GM19455 (cell line): Measurements from ENCODE around the gene TMEM256.

ENCODE experiments used
- ATAC-seq: cut with Tn5 transposase; IDR thresholded peaks from one replicate; pipeline ENCODE4 v1.9.1; 2021; ENCODE audit not compliant: unreplicated experiment

The TMEM256 gene

DNA sequence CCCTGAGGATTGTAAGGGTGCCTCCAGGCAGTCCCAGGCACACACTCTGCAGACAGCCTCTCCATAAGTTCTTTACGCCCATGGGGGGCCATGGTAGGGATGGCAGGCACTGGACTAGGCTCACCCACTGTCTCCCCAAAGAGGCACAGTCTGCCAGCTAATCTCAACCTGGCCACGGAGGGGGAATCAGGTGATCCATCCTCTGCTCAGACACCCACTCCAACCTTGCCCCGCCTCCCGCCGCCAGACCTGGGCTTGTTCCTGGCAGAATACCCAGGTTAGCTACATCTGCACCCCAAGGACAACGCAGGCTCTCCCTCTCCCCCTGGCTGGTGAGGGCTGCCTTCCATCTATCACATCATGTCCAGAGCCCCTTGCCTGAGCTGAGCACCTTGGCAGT lies 5.0 kb upstream of the TMEM256 start:
- ATAC-seq: no peak

- ATAC-seq: no peak
These were observed 4.4 kb upstream of the TMEM256 start for GRCh38 chr17:7408252-7408727.

DNA sequence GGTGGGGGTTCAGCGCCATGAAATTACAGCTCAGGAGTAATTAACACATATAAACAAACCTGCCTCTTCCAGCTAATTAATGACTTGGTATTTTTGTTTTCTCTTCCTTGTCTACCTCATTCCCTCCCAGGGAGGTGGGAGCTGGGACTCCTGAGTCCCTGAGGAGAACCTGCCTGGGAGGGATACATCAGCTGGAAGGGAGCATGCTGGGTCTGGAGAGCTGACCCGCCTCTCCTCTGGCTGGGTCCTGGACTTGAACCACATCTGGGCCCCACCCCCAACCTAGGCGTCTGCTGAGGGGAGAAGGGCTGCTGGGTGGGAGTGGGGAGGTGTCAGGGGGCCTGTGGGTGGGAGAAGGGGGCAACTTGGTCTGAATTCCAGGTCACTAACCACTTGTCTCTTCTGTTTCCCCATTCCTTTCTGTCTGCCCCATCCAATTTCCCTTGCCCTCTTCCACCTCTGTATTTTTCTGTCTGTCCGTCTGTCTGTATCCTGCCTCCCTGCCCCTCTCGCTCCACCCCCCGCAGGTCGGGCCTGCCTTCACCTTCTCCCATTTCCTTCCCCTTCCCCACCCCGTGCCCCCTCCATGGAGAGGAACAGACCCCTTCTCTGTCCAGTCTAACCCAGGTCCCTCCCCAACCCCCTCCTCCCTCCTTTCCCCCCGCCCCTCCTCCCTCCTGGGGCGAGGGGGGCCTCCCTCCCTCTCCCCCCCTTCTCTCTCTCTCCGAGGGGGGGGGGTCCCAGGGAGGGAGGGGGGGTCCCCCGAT lies 3.8 kb upstream of the TMEM256 start, which contains the start of gene NLGN2:
Gene NLGN2 (plus strand): TSS at position 361 of the 767 bp plus-strand sequence. CDS start 411 bp downstream, outside the sequence.
- ATAC-seq: no peak

DNA sequence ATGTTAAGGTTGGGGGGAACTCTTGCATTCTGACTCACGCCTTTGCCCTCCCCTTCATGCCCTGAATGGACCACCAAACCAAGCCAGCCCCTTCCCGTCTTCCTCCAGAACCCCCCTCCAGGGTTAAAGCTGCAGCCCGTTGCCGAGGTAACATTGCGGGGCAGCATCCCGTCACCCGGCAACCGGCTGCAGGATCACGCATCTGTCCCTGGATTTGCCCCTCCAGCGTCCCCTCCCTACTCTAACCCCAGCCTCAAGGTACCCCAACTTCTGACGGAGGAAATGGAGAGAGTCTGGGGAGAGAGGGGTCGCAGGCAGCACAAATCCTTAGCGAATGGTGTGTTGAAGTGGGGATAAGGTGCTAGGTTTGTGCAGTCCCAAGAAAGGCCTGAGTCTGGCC lies 3.2 kb upstream of the TMEM256 start:
- no peak for ATAC-seq

GRCh38 chr17:7406235-7406825 lies 2.4 kb upstream of the TMEM256 start:
- no peak for ATAC-seq

DNA sequence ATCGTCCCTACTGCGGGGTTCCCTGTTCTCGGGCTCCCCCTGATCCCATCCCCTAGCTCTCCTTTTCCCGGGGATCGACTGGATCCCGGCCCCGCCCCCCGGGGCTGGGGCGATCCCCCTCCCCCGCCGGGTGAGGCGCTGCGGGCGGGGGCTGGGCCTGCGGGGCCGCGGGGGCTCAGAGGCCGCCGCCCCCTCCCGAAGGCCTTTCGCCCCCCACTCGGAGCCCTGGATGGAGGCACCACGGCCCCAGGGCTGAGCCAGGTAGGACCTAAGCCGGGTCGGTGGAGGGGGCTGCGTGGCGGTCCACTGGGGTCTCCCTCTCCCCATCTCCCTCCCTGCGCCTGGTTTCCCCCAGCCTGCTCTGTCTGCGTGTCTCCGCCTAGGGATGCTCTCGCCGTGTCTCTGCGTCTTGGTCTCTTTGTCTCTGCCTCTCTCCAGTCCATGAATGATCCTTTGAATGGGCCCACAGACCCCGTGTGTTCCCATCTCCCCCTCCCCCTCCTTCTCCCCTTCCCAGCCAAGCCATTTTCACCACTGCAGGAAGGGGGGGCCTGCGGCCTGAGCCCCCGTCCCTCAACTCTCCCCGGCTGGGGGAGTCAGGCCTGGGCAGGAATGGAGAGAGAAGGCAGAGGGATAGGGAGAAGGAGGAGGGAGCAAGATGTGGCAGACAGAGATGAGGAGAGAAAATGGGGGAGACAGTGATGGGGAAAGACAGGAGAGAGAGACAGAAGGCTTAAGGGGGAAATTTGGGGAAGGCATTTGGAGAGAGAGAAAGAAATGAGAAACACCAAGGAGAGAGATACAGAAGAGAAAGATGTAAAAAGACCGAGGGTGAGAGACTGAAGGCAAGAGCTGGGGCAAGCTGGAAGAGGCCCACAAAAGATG lies 1.7 kb upstream of the TMEM256 start:
- ATAC-seq: no peak

DNA sequence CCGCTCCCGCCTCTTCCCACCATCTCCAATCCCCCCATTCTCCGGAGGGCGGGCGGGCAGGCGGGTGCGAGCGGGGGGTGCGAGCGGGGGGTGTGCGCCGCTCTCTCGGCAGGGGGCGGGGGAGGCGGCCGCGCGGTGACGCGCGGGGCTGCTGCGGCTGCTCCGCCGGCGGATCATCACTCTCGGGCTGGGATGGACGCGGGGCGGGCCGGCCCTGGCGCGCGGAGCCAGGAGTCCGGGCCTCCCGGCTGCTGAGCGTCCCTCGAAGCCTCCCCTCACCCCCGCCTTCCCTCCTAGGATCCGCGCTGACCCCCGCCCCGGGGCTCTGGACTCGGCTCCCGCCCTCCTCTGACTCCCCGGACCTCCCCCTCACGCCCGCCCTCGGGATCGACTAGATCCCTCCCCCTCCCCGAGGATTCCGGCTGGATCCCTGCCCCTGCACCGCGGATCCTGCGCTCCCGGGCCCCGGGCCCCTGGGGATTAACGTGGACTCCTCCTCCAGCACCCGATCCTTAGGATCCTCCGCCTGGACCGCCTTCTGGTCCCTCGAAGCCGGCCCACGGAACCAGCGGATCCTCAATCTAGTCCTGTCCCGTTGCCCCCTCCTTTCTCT lies 946 bp upstream of the TMEM256 start:
- ATAC-seq: no peak

DNA sequence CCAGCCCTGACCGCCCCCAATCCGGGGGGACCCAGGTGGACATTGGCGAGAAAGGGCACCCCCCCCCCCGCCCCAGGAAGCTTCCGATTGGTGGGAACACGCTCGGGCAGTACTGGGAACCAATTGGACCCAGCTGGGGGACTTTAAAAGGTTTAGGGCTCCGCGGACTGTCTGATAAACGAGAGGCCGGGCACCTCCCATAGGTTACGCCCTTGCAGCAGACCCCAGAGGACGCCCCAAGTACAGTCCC lies 245 bp downstream of the TMEM256 start:
- peak; percentile 17 for ATAC-seq

DNA sequence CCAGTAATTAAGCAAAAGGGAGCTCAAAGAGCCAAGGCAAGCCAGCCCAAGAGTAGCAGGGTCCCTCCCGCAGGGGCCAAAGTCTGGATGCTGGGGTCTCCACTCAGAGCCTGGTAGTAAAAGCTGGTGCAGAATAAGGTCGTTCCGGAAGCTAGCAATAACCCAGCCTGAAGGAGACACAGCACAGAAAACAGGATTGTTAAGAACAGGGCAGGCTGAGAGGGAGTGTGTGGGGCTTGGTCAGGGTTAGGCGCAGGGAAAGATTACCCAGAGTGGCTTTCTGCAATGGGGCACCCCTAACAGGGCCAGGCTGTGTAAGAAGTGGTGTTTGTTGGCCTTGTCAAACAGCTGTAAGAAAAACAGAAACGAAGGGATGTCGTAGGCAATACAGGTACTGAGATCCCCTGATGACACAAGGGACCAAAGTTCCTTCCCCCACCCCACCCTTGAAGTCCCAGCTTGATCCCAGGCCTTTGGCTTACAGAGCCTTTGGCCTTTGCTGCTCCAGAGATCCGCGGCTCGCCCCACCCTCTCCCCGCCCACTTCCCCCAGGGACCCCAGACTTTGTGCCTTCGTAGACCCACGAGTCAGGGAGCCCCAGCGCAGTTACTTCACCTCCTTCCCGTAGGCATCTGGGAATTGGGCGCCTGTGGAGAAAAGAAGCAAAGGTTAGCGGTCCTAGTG lies 712 bp downstream of the TMEM256 start:
- ATAC-seq: no peak

DNA sequence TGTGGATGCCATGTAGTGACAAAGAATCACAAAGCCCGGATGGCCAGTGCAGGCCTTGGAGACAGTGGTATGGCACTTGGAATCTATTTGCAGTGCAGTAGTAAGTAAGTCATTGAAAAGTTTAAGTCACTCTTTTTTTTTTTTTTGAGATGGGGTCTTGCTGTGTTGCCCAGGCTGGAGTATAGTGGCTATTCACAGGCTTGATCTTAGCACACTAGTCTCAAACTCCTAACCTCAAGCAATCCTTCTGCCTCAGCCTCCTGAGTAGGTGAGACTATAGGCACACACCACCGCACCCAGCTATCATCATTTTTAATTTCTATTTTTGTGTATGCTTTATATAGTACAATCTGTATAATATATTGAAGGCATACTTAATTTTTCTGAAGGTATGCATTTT lies 5.3 kb downstream of the TMEM256 start:
- ATAC-seq: no peak

DNA sequence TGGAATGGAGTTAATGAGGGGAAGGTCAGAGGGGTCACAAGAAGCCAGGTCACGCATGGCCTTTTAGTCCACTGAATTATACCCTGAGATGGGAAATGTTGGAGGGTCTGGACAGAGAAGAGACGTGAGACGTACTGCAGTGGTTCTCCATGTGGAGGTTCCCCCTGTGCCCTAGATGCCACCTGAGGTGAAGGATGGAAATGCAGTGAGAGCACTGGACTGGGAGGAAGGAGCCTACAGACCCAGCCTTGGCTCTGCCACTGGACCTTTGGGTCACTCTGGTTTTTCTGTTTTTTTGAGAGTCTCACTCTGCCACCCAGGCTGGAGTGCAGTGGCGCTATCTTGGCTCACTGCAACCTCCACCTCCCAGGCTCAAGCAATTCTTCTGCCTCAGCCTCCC lies 7.8 kb downstream of the TMEM256 start:
- no peak for ATAC-seq

DNA sequence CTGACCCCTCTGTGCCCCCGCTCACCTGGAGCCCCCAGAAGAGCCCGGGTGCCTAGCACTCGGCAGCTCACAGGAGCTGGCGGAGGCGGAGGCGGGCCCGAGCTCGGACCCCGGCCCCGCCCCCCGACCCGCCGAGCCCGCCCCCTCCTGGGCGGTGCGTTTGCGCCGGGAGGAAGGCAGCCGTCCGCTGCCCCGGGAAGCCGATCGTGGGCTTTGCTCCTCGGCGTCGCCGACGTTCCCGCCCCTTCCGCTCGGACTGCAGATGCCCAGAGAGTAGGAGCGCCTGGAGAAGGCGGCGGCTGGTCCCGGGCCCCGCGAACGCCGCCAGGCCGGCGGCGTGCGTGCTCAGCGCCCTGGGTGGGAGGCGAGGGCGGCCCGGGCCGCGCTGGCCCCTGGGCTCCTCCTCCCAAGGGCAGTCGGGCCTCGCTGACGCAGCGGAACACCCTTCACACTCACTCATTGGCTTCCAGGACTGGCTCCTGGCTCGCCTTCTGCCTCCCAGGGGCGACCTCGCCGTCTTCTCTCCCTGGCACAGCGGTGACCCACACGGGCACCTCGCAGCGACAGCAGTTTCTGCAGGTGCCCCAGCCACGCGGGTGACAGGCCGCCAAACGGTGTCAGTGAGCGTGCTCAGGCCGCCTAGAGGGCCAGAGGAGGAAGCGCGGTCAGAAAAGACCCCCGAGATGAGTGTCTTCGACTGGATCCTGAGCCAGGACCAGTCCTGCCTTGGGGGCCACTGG lies 9.3 kb downstream of the TMEM256 start, which contains the start of gene PLSCR3:
Gene PLSCR3 (minus strand): TSS at position 74 of the 740 bp plus-strand sequence. CDS start 415 bp downstream, outside the sequence.
- ATAC-seq: peak; percentile 74

- peak; percentile 37 for ATAC-seq
These were observed 10.1 kb downstream of the TMEM256 start for GRCh38 chr17:7393613-7394451.

GRCh38 chr17:7392696-7393612 lies 10.9 kb downstream of the TMEM256 start:
- no peak for ATAC-seq

DNA sequence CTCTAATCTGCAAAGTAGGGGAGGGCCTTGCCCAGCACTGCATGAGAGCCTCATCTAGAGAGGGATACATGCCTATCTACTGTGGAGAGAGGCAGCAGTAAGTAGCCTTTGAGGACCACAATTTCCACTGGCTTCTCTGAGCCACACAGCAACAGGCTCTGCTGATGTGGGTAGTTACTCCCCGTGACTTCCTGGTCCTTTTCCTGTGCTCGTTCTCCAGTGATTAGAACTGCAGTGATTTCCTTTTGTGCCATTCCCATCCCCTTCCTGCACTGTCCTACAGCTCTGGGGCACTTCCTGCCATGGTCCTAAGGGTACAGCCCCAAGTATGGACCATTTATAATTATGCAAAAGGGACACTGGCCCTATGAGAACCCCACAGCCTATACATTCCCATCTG lies 12.6 kb downstream of the TMEM256 start:
- ATAC-seq: no peak

DNA sequence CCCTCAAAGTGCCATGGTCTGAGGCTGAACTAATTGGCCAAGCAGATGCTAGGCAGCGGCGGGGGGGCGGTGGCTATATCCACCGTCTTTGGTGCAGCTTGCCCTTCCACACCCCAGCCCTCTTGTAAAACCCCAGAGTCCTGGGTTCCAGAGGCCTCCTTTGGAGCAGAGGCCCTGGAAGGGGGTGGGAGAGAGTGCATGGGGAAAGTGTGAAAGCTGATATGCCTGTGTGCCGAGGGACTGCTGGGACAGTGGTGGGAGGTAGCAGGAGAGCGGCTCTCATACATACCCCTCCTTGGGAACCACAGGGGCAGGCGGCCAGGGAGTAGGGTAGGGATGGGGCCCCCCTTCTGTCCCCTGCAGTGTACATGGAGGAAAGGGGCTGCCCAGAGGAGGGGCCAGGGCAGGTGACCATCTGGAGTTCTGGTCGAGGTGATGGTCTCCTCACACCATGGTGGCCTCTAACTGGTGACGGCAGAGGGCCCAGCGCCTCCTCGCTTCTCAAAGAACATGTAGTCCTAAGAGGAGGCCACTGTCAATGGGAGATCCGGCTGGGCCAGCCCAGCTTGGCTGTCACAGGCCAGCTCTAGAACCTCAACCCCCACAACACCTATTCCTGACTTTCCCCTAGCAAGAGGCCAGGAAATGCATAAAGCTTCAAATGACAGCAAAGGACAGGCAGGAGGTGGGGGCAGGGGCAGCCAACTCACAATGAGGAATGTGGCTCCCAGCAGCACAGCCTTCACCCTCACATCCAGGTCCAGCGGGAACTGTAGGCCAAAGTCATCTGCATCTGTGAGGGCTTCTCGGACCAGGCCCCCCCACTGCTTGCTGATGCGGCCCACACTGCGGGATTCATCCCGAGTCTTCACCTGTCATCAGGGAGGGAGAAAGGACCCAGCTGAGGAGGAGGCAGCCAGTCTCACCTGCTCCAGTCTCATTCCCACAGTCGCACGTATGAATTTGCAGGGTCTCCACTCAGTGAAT lies 13.7 kb downstream of the TMEM256 start:
- no peak for ATAC-seq

GRCh38 chr17:7388856-7389255 lies 15.0 kb downstream of the TMEM256 start:
- ATAC-seq: no peak
